Large intestine (tissue), 3 donors: ENCODE measurements around the gene G0S2. TPM values are rescaled to one million over a fixed set of nuclear protein-coding genes. Genes with fewer than 3 reads are reported as not detected.

Source experiments
- DNase-seq, 2 donors: peaks; one replicate each; pipeline versions ENCODE4 v3.0.0 to v3.0.0-alpha.2; 2013
- H3K27ac ChIP-seq: one replicate; pipeline ENCODE4 v1.5.1; 2013; ENCODE audit warnings: low read length
- H3K27me3 ChIP-seq: 2 replicates; pipeline ENCODE4 v1.6.1; 2013; ENCODE audit warnings: low read length; ENCODE audit not compliant: control insufficient read depth, insufficient read depth
- H3K36me3 ChIP-seq: 2 replicates; pipeline ENCODE4 v1.6.1; 2013; ENCODE audit warnings: low read length; ENCODE audit not compliant: control insufficient read depth, insufficient read depth
- H3K4me1 ChIP-seq: one replicate; pipeline ENCODE4 v1.6.1; 2013; ENCODE audit warnings: low read length; ENCODE audit not compliant: control insufficient read depth, insufficient read depth
- H3K4me3 ChIP-seq: one replicate; pipeline ENCODE4 v1.5.1; 2013; ENCODE audit warnings: low read length
- H3K9me3 ChIP-seq: one replicate; pipeline ENCODE4 v1.6.1; 2013; ENCODE audit warnings: mild to moderate bottlenecking, low read depth, low read length, moderate library complexity; ENCODE audit not compliant: control insufficient read depth
- WGBS: methylation state at CpG from one replicate; pipeline ENCODE4 v1.1.5; 2013; ENCODE audit warnings: low lambda C conversion rate; ENCODE audit not compliant: insufficient coverage; 5-methylcytosine and 5-hydroxymethylcytosine counted together
- polyA plus RNA-seq: library from polyadenylated mRNA; unstranded; fragments of 120-200 nt; gene quantifications from one replicate; pipeline ENCODE4 v1.2.1, GENCODE V29; 2013

Gene G0S2
- polyA plus RNA-seq, 1 donor, result 167 TPM

- no peaks in the 10 kb centered on the region for H3K9me3 ChIP-seq
- DNase-seq, result no peak
- no peaks in the 10 kb centered on the region for H3K36me3 ChIP-seq
- no peaks in the 10 kb centered on the region for H3K4me1 ChIP-seq
- H3K27me3 ChIP-seq, result peaks cover 2% of the 10 kb centered on the region
- 100% methylated on average over 2 of the region's 3 CpGs for WGBS
- no peak overlapping the region for H3K4me3 ChIP-seq
- H3K27ac ChIP-seq, result no peak overlapping the region
Measured at GRCh38 chr1:209710847-209711246, 35.6 kb downstream of the G0S2 start.

- H3K27me3 ChIP-seq, result peaks cover 2% of the 10 kb centered on the region
- no peak for DNase-seq
- WGBS, result 89% methylated on average over 1 of the region's 2 CpGs
- H3K36me3 ChIP-seq, result no peaks in the 10 kb centered on the region
- no peak overlapping the region for H3K4me3 ChIP-seq
- H3K9me3 ChIP-seq, result no peaks in the 10 kb centered on the region
- H3K27ac ChIP-seq, result no peak overlapping the region
- H3K4me1 ChIP-seq, result no peaks in the 10 kb centered on the region
Measured at GRCh38 chr1:209714338-209714737, 39.1 kb downstream of the G0S2 start.

GRCh38 chr1:209715314-209715713 lies 40.1 kb downstream of the G0S2 start:
- Histone ChIP-seq H3K4me3 (no peak overlapping the region), H3K4me1 (no peaks in the 10 kb centered on the region), H3K36me3 (no peaks in the 10 kb centered on the region), H3K9me3 (no peaks in the 10 kb centered on the region), H3K27ac (no peak overlapping the region), H3K27me3 (peaks cover 2% of the 10 kb centered on the region)
- no peak for DNase-seq

- Histone ChIP-seq H3K27me3 (no peaks in the 10 kb centered on the region), H3K27ac (no peak overlapping the region), H3K4me3 (no peak overlapping the region), H3K36me3 (no peaks in the 10 kb centered on the region), H3K9me3 (no peaks in the 10 kb centered on the region), H3K4me1 (no peaks in the 10 kb centered on the region)
- WGBS, result 94% methylated on average over 2 of the region's 2 CpGs
- DNase-seq, result no peak
Measured at GRCh38 chr1:209717818-209718217, 42.6 kb downstream of the G0S2 start.

- H3K27ac ChIP-seq, result no peak overlapping the region
- no peaks in the 10 kb centered on the region for H3K9me3 ChIP-seq
- H3K27me3 ChIP-seq, result no peaks in the 10 kb centered on the region
- no peaks in the 10 kb centered on the region for H3K4me1 ChIP-seq
- H3K4me3 ChIP-seq, result no peak overlapping the region
- no peaks in the 10 kb centered on the region for H3K36me3 ChIP-seq
- no CpG with 5 or more reads among the region's 4 CpGs for WGBS
- DNase-seq, result no peak
Measured at GRCh38 chr1:209720326-209720725, 45.1 kb downstream of the G0S2 start.

GRCh38 chr1:209720826-209721225 lies 45.6 kb downstream of the G0S2 start:
- WGBS, result no CpG with 5 or more reads among the region's 2 CpGs
- no peaks in the 10 kb centered on the region for H3K9me3 ChIP-seq
- no peak for DNase-seq
- H3K27me3 ChIP-seq, result no peaks in the 10 kb centered on the region
- H3K4me1 ChIP-seq, result no peaks in the 10 kb centered on the region
- H3K4me3 ChIP-seq, result no peak overlapping the region
- H3K36me3 ChIP-seq, result no peaks in the 10 kb centered on the region
- H3K27ac ChIP-seq, result no peak overlapping the region

- Histone ChIP-seq H3K36me3 (no peaks in the 10 kb centered on the region), H3K27ac (no peak overlapping the region), H3K9me3 (no peaks in the 10 kb centered on the region), H3K27me3 (no peaks in the 10 kb centered on the region), H3K4me3 (no peak overlapping the region), H3K4me1 (no peaks in the 10 kb centered on the region)
- no CpG with 5 or more reads among the region's 1 CpG for WGBS
- no peak for DNase-seq
Measured at GRCh38 chr1:209721323-209721722, 46.1 kb downstream of the G0S2 start.

GRCh38 chr1:209723265-209723664 lies 48.1 kb downstream of the G0S2 start:
- DNase-seq, result no peak
- no peaks in the 10 kb centered on the region for H3K9me3 ChIP-seq
- H3K4me3 ChIP-seq, result no peak overlapping the region
- no peak overlapping the region for H3K27ac ChIP-seq
- no peaks in the 10 kb centered on the region for H3K36me3 ChIP-seq
- H3K4me1 ChIP-seq, result no peaks in the 10 kb centered on the region
- WGBS, result 67% methylated on average over 1 of the region's 3 CpGs
- no peaks in the 10 kb centered on the region for H3K27me3 ChIP-seq

GRCh38 chr1:209723756-209724693 lies 48.8 kb downstream of the G0S2 start:
- H3K36me3 ChIP-seq, result no peaks in the 10 kb centered on the region
- H3K27ac ChIP-seq, result no peak overlapping the region
- no CpG with 5 or more reads among the region's 3 CpGs for WGBS

More at GRCh38 chr1:209723756-209724693, 48.8 kb downstream of the G0S2 start:
- Histone ChIP-seq H3K27me3 (no peaks in the 10 kb centered on the region), H3K9me3 (no peaks in the 10 kb centered on the region), H3K4me1 (no peaks in the 10 kb centered on the region), H3K4me3 (no peak overlapping the region)
- no peak for DNase-seq
